Forelimb muscle (tissue), 1 donor: ENCODE measurements around the gene UBASH3B. TPM values are rescaled to one million over a fixed set of nuclear protein-coding genes. Genes with fewer than 3 reads are reported as not detected.
"Not testable (repeated sequence)": the region's sequence is repeated elsewhere in the genome, so short reads cannot be mapped to it uniquely, and the experiment has no call there.

Source experiments
- DNase-seq: peaks from one replicate; pipeline ENCODE4 v3.0.0-alpha.2; 2013; ENCODE audit warnings: low read depth
- polyA plus RNA-seq: library from polyadenylated mRNA; unstranded; fragments of 120-200 nt; gene quantifications from one replicate; pipeline ENCODE4 v1.2.1, GENCODE V29; 2013; ENCODE audit not compliant: insufficient read length

The UBASH3B gene, protein sequence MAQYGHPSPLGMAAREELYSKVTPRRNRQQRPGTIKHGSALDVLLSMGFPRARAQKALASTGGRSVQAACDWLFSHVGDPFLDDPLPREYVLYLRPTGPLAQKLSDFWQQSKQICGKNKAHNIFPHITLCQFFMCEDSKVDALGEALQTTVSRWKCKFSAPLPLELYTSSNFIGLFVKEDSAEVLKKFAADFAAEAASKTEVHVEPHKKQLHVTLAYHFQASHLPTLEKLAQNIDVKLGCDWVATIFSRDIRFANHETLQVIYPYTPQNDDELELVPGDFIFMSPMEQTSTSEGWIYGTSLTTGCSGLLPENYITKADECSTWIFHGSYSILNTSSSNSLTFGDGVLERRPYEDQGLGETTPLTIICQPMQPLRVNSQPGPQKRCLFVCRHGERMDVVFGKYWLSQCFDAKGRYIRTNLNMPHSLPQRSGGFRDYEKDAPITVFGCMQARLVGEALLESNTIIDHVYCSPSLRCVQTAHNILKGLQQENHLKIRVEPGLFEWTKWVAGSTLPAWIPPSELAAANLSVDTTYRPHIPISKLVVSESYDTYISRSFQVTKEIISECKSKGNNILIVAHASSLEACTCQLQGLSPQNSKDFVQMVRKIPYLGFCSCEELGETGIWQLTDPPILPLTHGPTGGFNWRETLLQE
- 4.2 TPM for polyA plus RNA-seq

- peak; percentile 60 for DNase-seq
Observed at GRCh38 chr11:122655527-122656072, at the start of gene UBASH3B. TSS of gene UBASH3B (plus strand) at chr11:122655722. CDS start at chr11:122656050, 328 bp downstream.

- DNase-seq = not testable (repeated sequence)
Observed at GRCh38 chr11:122607162-122607561, 48.4 kb upstream of the UBASH3B start.

- DNase-seq = no peak
Observed at GRCh38 chr11:122612123-122612824, 43.2 kb upstream of the UBASH3B start.

DNA sequence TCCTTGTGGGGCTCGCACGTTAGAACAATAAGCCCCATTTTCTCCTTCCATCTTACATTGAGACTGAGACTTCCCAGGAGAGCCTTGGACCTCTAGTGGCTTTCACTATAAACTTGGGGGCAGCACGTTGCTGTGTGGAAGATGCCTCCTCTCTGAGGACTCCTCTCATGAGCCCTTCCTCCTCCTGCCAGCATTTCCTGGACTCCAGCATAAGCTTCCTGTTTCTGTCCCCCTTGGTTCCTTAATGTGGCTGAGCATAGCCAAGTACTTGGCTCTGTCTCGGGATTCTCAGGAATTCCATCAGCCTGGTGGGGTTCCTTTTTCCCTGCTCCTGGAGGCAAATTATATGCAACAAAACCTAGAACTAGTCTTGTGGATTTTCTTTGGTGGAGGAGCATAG is 38.8 kb upstream of the UBASH3B start:
- DNase-seq = no peak

GRCh38 chr11:122617297-122617696 is 38.2 kb upstream of the UBASH3B start:
- no peak for DNase-seq

DNA sequence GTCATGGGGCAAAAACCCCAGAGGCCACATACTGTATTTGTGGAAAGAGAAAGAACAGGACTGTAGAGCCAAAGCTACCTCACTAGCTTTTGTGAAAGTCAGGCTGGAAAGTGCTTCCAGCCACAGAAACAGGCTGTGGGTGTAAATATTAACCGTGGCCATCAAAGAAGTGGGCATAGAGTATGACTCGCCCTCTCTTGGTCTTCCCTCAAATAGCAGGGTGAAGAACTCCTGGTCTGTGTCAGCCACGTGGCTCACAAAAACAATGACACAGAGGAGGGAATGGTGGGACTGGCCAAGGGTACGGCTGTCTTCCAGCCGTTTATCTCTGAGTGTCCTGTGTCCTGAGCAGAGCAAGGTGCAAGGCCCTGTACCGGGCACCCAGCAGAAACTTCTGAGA is 37.6 kb upstream of the UBASH3B start:
- no peak for DNase-seq

DNA sequence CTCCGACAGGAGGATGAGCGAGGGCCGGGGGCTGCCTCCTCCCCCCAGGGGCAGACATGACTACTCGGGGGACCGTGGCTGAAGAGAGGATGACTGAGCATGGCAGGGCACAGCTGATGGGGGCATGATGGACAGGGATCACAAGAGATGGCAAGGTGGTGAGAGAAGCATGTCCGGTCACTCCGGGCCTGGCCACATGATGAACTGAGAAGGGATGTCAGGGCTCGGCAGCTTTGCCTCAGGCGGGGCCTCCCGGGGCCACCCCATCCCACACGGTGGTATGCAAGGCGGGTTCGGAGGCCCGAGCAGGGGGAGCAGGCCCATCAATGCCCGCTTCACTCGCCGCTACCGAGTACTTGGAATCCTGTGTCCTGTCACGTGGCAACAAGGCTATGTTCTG is 36.6 kb upstream of the UBASH3B start:
- no peak for DNase-seq

DNA sequence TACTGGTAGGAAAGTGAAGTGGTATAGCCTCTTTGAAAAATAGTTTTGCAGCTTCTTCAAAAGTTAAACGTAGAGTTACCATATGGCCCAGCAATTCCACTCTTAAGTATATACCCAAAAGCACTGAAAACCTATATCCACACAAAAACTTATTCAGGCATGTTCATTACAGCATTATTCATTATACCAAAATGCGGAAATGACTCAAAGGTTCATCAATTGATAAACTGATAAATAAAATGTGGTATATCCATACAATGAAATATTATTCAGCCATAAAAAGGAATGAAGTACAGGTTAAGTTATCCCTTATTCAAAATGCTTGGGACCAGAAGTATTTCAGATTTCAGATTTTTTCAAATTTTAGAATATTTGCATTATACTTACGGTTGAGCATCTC is 35.8 kb upstream of the UBASH3B start:
- no peak for DNase-seq

DNA sequence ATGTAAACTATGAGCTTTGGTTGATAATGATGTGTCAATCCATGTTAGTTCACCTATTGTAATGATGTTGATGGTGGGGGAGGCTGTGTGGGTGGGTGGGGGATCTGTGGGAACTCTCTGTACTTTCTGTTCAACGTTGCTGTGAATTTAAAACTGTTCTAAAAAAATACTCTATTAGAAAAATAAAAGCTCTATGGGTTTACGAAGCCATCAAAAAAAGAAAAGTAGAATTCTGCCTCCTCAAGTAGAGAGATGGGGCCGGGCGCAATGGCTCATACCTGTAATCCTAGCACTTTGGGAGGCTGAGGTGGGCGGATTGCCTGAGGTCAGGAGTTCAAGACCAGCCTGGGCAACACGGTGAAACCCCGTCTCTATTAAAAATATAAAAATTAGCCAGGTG is 30.0 kb upstream of the UBASH3B start:
- DNase-seq = not testable (repeated sequence)

DNA sequence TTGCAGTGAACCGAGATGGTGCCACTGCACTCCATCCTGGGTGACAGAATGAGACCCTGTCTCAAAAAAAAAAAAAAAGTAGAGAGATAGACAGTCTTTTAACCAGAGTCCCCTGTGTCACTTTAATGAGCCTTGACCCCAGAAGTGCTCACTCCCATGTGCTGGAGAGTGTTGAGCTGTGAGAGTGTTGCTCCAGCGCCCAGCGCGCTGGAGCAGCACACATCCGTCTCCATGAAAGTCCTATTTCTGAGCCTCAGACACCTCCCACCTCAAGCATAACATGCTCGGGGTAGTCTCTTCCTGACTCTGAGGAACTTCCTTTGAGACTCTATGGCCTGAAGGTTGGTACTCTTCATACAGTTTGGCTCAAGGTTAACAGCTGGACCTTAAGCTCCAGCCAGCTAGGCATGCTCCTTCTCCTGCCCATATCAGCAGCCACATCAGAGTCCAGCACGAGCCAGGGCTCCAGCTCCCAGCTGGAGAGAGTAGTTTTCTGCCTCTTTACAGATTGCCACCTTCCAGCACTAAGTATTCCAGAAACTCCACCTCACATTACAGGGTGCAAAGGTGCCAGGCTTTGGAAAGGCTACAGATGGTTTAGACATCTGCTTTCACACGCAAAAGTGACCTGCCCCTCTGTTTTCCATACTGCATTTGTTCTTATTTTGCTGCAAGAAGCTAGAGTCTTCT is 29.4 kb upstream of the UBASH3B start:
- DNase-seq = no peak

DNA sequence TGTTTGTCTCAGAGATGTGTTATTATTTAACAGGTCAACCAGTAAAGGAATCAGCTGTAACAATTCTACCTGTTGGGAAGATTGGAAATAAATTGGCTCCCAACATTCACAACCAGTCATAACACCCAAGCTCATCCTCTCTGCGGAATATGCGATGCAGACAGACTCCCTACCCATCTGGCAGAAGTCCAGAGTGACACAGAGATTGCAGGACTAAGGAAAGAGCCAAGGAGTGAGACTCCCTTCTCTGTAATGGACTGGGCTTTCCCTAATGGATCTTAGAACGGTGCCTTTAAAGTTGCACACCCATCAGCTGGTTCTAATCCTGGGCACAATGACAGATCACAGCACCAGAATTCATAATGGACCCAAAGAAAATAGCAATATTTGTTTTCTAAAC is 27.8 kb upstream of the UBASH3B start:
- DNase-seq = no peak

GRCh38 chr11:122628810-122629555 is 26.5 kb upstream of the UBASH3B start:
- DNase-seq = peak; percentile 47

GRCh38 chr11:122632181-122632824 is 23.2 kb upstream of the UBASH3B start:
- DNase-seq = no peak

DNA sequence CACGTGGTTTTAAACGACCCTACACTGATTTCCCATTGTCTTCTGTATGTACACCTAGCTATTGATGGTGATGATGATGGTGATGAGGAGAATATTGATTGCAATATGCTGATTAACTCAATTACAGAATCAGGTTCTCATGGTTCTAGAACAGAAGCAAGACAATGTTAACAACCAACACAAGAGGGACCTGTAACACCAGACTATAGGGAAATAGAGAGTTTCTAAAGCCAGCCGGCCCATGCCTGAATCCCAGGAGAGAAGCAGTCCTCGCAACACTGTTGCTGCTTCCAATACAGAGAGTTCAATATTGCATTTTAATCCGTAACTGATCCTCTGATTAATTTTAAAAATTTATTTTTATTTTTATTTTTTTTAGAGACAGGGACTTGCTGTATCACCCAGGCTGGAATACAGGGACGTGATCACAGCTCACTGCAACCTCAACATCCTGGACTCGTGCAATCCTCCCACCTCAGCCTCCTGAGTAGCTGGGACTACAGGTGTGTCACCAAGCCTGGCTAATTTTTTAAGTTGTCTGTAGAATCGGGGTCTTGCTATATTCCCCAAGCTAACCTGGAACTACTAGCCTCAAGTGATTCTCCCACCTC is 22.2 kb upstream of the UBASH3B start:
- peak; percentile 19 for DNase-seq

DNA sequence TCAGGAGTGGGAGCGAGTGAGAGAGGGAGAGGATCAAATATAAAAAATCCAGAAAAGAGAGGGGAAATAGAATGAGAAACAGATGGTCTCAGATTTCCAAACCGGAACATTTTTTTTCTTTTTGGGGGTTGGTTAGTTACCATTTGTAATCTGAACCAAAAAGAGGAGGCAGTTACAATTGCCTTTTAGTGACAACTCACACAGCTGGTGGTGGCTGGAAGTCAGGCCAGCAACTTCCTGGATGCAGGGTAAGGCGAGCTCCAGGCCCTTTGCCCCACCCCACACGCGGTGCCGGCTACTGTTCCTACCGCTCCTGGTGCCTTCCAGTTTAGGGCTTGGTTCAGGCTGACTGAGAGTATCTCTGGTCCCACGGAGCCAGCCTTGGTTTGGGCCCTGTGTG is 21.0 kb upstream of the UBASH3B start:
- DNase-seq = peak; percentile 65

DNA sequence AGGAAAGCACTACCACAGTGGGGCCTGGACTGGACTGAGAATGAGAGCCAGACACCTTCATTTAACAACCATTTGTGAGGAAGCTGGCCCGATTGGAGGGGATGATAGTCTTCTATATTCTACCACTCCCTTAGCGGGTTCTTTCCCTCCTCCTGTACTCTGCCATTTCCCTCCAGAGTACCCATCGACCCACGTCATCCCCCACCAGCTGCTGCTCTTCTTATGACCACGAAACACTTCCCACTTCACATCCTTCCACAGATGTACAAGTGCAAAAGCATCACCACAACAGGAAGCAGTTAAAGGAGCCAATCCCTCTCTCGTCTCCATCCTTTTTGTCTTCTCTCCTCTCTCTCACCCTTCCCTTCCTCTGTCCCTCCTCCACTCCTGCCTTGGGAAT is 18.0 kb upstream of the UBASH3B start:
- DNase-seq = no peak

- no peak for DNase-seq
Observed at GRCh38 chr11:122642472-122642922, 13.0 kb upstream of the UBASH3B start.

DNA sequence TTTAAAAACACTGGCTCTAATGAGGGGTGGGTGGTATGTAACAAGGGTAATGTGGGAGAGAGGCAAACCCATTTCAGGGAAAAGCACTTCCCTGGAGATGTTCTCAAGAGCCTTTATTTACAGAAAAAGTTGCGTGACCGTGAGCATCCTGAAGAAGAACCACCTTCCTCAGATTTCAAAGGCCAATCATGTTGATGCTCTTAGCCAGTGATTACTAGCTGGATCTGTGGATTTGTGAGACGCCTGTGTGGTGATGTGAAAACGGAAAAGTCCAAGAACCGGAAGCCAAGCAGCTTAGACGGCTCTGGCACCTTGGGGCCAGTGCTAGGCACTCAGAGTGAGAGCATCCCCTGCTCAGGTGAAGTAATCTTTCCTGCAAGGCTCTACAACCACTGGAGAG is 12.6 kb upstream of the UBASH3B start:
- no peak for DNase-seq

GRCh38 chr11:122645847-122646246 is 9.7 kb upstream of the UBASH3B start:
- DNase-seq = no peak
